Measurements from ENCODE around the gene AP1S3.

The AP1S3 gene

DNA sequence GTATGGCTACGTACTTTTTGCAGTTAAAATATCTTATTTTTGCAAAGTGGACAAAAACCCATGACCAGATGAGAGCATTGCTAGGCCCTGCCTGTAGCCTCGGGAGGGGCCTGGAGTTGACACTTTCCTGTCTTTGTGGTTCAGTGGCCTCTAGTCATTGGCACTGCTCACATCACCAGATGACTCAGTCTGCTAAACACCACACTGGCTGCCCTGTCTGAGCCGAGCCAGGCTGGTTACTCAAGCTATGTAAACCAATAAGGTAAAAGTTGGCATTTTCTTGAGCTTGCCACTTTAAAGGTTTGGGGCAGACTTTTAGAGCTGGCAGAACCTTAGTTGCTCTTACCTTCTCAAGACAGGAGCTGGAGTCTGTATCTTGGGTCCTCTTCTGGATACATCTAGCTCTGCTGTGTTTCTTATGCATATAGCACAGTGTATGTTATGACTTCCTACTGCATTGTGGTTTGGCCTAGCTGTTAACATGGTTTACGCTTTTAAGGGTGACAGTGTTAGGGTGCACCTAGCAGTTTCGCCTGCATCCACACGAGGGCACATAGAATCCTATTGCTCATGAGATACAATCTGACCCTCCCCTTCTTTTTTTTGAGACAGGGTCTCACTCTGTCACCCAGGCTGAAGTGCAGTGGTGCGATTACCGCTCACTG, 76.4 kb downstream of the AP1S3 start:
- no peak for DNase-seq (ENCODE audit: low read depth)

DNA sequence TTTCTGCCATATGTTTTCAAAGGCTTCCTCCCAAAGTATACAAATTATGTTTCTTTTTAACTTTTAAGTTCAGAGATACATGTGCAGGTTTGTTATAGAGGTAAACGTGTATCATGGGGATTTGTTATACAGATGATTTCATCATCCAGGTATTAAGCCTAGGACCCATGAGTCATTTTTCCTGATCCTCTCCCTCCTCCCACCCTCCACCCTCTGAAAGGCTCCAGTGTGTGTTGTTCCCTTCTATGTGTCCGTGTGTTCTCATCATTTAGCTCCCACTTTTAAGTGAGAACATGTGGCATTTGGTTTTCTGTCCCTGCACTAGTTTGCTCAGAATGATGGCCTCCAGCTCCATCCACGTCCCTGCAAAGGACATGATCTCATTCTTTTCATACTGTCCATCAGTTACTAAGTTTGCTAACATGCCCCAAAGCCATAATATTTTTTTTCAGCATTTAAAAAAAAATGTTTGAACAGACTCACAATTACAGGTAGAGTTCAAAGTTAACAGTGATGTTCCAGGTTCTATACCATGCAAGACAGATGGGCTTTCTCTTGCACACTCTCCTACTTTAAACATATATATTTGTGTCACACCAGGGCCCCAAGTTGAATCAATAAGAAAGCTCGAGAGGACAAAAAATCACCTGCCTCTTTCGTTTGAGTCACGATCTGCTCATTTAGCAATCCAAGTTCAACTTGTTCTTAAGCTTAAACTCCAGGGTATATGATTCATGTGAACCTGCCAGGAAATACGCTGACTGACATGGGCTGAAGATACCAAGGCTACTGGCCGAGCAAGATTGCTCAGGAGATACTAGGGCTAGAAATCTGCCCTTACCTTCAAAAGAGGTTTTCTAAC, 77.6 kb downstream of the AP1S3 start:
- no peak for DNase-seq (ENCODE audit: low read depth)

DNA sequence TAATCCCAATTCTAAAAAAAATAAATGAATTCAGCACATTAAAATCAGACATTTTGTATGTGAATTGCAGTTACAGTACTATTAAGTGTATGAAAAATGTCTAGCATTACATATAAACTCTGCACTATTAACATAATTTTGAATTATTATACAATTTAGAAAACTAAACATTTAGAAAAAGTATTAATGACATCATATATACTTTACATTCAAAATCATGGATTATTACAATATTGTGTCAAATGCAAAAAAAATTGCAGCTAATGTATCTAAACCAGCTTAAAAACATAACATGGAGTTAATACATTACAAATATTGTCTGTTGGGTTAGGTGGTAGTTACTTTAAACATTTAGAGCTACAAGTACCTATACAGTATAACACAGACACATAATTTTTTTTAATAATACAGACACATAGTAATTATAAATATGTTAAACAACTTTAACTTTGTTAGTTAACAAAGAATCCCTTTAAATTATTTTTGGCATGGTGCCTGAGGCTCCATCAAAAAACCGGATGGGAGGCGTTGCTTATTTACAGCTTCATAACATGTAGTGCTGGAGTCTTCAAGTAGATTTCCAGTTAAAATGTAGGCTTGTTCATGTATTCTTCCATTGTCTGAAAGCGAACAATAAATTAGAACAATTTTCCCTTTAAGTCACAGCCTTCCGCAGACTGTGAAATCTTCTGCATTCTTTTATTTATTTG, 79.1 kb downstream of the AP1S3 start:
- no peak for DNase-seq (ENCODE audit: low read depth)

DNA sequence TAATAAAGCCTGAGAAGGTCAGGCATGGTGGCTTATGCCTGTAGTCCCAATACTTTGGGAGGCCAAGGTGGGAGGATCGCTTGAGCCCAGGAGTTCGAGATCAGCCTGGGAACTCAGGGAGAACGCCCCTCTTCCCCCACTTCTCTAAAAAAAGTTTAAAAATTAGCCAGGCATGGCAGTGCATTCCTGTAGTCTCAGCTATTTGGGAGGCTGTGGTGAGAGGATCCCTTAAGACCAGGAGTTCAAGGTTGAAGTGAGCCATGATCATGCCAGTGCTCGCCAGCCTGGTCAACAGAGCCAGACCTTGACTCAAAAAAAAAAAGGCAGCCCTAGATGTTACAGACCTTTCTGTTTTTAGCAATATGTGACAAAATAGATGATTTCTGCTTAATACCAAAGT, 83.4 kb downstream of the AP1S3 start:
- DNase-seq (ENCODE audit: low read depth) = no peak

GRCh38 chr2:223751012-223751411, 86.4 kb downstream of the AP1S3 start:
- DNase-seq (ENCODE audit: low read depth) = no peak

- DNase-seq (ENCODE audit: low read depth) = no peak
Measured at GRCh38 chr2:223747392-223748042, 89.9 kb downstream of the AP1S3 start.

- DNase-seq (ENCODE audit: low read depth) = no peak
Measured at GRCh38 chr2:223746611-223747010, 90.8 kb downstream of the AP1S3 start.

GRCh38 chr2:223744580-223744979, 92.8 kb downstream of the AP1S3 start:
- DNase-seq (ENCODE audit: low read depth) = no peak

GRCh38 chr2:223740679-223741078, 96.7 kb downstream of the AP1S3 start:
- DNase-seq (ENCODE audit: low read depth) = no peak

- DNase-seq (ENCODE audit: low read depth) = no peak
Measured at GRCh38 chr2:223737207-223737606, 100.2 kb downstream of the AP1S3 start.

DNA sequence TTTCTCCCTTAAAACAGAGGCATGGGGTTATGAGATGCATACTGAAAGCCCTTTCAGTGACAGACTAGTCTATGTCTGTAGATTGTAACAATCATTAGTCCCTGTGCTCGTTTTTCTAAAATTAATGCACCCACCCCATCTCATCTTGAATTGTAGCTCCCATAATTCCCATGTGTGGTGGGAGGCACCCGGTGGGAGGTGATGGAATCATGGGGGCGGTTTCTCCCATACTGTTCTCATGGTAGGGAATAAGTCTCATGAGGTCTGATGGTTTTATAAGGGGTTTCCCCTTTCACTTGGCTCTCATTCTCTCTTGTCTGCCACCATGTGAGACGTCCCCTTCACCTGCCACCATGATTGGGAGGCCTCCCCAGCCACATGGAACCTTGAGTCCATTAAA, 100.9 kb downstream of the AP1S3 start:
- DNase-seq (ENCODE audit: low read depth) = no peak

DNA sequence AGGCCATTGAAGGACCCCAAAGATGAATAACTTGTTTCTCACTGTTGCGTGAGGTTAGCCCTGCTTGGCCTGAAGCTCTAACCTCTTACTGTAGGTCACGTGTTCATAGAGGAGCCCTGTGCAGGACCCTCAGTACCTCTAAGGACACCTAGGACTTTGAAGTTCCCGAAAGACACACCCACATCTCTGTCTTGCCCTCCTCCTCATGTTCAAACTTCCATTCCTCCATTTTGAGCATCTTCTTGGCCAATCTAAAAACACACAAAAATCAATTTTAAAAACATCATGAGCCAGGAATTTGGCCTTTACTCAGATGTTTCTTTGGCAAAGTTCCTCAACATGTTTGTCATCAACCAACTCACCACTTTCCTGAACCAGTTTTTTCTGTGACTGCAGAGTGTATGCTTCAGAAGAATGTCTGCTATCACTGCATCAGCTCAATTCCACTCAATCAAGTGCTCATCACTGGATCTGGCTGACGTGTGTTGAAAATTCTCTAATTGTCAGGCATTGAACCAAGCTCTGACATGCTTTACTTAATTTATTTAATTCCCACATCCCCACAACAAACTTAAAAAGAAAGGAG, 101.6 kb downstream of the AP1S3 start:
- no peak for DNase-seq (ENCODE audit: low read depth)

DNA sequence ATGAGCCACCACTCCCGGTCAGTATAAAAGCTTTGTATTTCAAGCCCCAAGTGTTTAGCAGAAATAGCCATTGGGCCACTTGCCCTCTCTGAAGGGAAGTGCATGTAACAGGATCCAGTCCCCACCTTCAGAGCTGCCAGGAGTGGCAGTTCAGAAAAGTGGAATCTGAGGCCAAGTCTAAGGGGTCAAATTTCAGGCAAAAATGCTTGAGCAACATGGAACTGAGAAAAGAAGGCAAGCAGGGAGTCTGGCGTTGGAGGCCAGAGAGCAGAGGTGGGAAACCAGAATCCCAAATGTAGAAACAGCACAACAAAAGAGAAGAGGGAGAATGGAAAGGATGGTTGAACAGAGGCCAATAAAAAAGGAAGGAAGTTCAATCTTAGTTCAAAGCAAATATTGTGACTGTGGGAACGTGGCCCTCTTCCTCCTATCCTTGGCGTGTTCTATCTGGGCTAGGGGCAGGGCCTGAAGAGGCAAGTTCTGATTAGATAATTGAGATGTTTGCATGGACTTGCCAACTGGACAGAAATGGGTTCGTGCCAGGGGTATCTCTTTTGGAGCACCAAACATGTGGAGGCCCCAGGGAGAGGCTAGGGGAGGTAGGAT, 102.2 kb downstream of the AP1S3 start:
- DNase-seq (ENCODE audit: low read depth) = no peak

DNA sequence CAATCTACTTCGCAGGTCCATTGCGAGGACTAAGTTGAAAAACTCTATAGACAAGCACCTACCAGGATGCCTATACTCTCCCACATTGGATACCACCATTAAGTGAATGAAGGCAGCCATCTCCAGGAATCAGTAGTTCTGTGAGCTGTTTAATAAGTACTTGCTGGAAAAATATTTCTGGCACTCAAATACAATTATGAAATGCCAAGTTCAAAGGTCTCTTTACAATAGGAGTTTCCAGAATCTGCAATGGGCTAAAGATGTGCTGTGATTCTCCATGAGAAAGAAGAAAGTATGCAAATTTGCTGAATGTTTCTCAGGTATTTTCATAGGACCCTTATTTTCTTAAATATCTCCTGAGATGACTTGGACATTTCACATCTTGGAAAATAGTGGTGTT, 103.0 kb downstream of the AP1S3 start:
- DNase-seq (ENCODE audit: low read depth) = no peak

DNA sequence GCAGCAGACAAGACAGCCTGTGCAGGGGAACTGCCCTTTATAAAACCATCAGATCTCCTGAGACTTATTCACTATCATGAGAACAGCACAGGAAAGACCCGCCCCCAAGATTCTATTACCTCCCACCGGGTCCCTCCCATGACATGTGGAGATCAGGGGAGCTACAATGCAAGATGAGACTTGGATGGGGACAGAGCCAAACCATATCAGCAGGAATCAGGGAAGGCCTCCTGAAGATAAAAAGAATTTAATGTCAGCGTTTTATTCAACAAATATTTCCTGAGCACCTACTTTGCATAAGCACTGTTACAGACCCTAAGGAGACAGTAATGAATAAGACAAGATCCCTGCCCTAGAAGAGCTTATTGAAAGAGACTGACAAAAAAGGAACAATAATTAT, 105.0 kb downstream of the AP1S3 start:
- no peak for DNase-seq (ENCODE audit: low read depth)

DNA sequence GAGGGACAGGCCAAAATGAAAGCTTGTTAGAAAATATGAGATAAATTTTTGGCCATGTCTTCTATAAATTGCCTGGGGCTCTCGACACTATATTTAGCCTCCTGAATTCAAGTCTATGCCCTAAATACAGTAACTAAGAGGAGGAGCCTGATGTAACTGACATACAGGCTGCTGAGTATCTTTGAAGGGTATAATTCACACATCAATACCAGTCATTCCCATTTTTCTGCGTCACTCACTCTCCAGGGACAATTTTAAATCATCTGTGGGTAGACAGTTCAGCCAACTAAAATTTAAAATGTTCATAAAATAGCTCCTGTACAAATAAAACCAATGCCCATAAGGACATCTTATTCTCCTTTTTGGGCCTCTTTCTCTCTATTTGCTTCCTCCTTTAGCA, 105.9 kb downstream of the AP1S3 start:
- DNase-seq (ENCODE audit: low read depth) = no peak

- no peak for DNase-seq (ENCODE audit: low read depth)
Measured at GRCh38 chr2:223729781-223730180, 107.6 kb downstream of the AP1S3 start.

- peak; percentile 2 for DNase-seq (ENCODE audit: low read depth)
Measured at GRCh38 chr2:223727562-223727961, 109.8 kb downstream of the AP1S3 start.

DNA sequence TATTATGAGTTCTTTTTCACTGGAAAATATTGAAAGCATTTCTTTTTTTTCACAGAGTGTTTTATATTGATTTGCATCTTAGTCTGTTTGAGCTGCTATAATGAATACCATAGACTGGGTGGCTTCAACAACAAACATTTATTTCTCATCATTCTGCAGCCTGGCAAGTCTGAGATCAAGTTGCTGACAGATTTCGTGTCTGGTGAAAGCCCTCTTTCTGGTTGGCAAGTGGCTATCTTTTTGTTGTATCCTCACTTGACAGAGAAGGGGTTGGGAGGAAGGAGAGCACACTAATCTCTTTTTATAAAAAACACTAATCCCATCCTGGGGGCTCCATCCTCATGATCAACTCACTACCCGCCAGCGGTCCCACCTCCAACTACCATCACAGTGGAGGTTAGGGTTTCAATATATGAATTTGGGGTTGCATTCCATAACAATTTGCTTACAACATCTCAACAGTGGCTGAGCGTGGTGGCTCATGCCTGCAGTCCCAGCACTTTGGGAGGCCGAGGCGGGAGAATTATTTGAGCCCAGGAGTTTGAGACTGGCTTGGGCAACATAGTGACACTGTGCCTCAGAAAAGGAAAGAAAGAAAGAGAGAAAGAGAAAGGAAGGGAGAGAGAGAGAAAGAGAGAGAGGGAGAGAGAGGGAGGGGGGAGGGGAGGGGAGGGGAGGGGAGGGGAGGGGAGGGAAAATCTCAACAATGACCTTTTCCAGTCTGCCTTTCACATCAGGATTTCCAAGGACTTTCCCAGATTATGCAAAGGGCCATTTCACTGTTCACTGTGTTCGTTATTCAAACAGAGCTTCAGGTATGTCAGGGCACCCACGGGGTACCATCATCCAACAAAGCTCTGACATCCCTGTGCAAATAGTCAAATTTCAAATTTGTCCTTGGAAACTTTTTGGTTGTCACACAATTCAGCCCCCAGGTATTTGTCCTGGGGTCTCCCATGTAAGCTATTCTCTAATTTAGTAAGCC, 111.1 kb downstream of the AP1S3 start:
- DNase-seq (ENCODE audit: low read depth) = no peak

GRCh38 chr2:223725494-223725893, 111.9 kb downstream of the AP1S3 start:
- no peak for DNase-seq (ENCODE audit: low read depth)
